Right lobe of liver (tissue), 6 donors: ENCODE measurements around the gene LUZP1. TPM values are rescaled to one million over a fixed set of nuclear protein-coding genes. Genes with fewer than 3 reads are reported as not detected.

ENCODE experiments used
- ATAC-seq, 4 donors: fragments of 200-7000 bp; cut with Tn5 transposase; one replicate each; pipeline ENCODE4 v1.9.1; 2020; ENCODE audit warnings: mild to moderate bottlenecking in 4 of 4, moderate library complexity in 4 of 4
- DNase-seq, 3 donors: peaks; one replicate each; pipeline ENCODE4 v3.0.0-alpha.2; 2020
- H3K27ac ChIP-seq, 3 donors: fragments of 200-600 bp; one replicate each; pipeline ENCODE4 v1.8.0; 2022
- H3K27me3 ChIP-seq, 2 donors: fragments of 200-600 bp; one replicate each; pipeline ENCODE4 v1.8.0; 2022
- H3K36me3 ChIP-seq, 4 donors: fragments of 200-600 bp; sonication (generic) in 1 of 4; one replicate each; pipeline versions ENCODE4 v1.5.1 to v1.8.0; 2017 to 2022; ENCODE audit warnings: control low read depth in 1 of 4
- H3K4me1 ChIP-seq, 4 donors: fragments of 200-600 bp; sonication (generic) in 1 of 4; one replicate each; pipeline versions ENCODE4 v1.5.1 to v1.8.0; 2017 to 2022; ENCODE audit warnings: control low read depth in 1 of 4
- H3K4me3 ChIP-seq, 3 donors: fragments of 200-600 bp; one replicate each; pipeline ENCODE4 v1.8.0; 2022
- H3K9me3 ChIP-seq, 4 donors: fragments of 200-600 bp; sonication (generic) in 1 of 4; one replicate each; pipeline versions ENCODE4 v1.5.1 to v1.8.0; 2017 to 2022; ENCODE audit warnings: control low read depth in 1 of 4
- POLR2A ChIP-seq: fragments of 450-650 bp; IDR thresholded peaks from one replicate; pipeline ENCODE4 v1.6.1; 2017; ENCODE audit warnings: antibody characterized with exemption, mild to moderate bottlenecking
- whole genome bisulfite sequencing: methylation state at CpG from one replicate; pipeline ENCODE4 v1.1.6; 2018; ENCODE audit warnings: low coverage, low lambda C conversion rate; ENCODE audit not compliant: insufficient coverage; ENCODE audit errors: missing lambda C conversion rate; 5-methylcytosine and 5-hydroxymethylcytosine counted together
- intact Hi-C, 2 donors: fragments of 100-400 bp; cut with DNase I; formaldehyde crosslinking; loops; one replicate each; pipeline versions ENCODE4 v1.11.2 to v1.14.1; 2022
- total RNA-seq, 6 experiments: library from RNA; depleted of rRNA in 2 of 6; stranded (reverse); fragments of >200 nt in 2 of 6; fragmentation: NEBNext Ultra II Directional in 3 of 6; extraction: Animal tissue kit (Norgen Biotek cat#: 25700) in 3 of 6; gene quantifications; one replicate each; pipeline versions ENCODE4 v1.1.0 to v1.2.4, GENCODE V29; 2016 to 2023
- TF ChIP-seq, protein P1 (sequence below), 4 donors: fragments of 200-600 bp in 3 of 4; fragments of 450-650 bp in 1 of 4; IDR thresholded peaks; one replicate each; pipeline versions ENCODE4 v1.5.1 to v1.8.0; 2016 to 2022; ENCODE audit warnings: antibody characterized with exemption in 4 of 4, mild to moderate bottlenecking in 2 of 4
- donor health status: DM: no; HTN: yes; CAD: no.
- donor health status: DM: no; HTN: no; CAD: no.
- donor health status: DM: no; HTN: no; CAD: no.
- donor health status: DM: no; HTN: yes; CAD: no.
- donor health status: DM: no; HTN: yes; CAD: no.

LUZP1 gene
- total RNA-seq, 6 experiments from 2014 or later, result 4.1 to 8.0 (median 6.1) TPM

DNA sequence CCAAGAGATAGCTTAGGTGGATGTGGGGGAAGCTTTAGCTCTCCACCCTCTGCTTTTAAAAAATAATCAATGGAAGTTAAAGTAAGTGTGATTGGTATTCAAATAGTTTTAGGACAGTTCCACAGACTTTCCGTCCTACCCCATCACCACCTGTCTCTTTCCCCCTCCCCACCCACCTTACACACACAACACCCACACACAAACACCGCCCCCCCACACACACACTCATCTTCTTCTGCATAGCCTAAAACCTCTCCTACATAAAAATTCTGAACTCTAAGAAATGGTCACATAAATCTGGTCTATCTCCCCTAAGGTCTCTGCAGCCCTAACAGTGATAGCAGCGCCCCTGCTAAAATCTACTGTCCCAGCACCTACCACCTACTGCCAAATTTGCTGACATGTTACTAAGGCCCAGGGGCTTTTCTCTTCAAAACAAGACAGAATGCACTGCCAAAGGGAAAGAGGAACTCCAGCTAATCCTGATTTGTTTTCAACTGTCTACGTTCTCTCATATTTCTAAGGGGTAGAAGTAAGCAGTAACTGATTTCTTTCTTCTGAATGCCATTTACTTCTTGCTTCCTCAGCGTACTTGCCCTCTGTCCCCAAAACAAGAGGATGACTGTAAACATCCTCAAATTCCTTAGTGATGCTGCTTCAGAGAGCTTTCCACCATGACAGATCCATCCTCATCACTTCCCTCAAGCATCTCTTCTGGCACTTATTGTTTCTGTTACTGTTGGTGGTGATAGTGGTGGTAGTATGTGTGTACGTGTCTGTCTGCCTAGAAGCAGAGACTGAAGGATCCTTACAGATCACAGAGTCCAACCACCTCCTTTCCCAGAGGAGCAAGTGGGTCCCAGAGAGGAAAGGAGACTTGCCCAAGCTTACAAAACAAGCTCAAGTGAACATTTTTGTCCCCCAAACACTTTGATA lies 56.8 kb downstream of the LUZP1 start:
- ATAC-seq (peak in 2 of 4 donors; percentile 19 to 25), DNase-seq (no peak)
- H3K27ac ChIP-seq, result no peak overlapping the region
- H3K4me1 ChIP-seq, result peaks cover 0 to 12% (median 2%) of the 10 kb centered on the region in 4 donors
- no peaks in the 10 kb centered on the region for H3K27me3 ChIP-seq
- no peaks in the 10 kb centered on the region for H3K36me3 ChIP-seq
- H3K9me3 ChIP-seq, result no peaks in the 10 kb centered on the region
- intact Hi-C loops, result no loop called here
- 71% methylated on average over 6 of the region's 6 CpGs for WGBS
- no peak overlapping the region for H3K4me3 ChIP-seq
- TF ChIP-seq POLR2A, result no peak
- TF ChIP-seq, protein P1, sequence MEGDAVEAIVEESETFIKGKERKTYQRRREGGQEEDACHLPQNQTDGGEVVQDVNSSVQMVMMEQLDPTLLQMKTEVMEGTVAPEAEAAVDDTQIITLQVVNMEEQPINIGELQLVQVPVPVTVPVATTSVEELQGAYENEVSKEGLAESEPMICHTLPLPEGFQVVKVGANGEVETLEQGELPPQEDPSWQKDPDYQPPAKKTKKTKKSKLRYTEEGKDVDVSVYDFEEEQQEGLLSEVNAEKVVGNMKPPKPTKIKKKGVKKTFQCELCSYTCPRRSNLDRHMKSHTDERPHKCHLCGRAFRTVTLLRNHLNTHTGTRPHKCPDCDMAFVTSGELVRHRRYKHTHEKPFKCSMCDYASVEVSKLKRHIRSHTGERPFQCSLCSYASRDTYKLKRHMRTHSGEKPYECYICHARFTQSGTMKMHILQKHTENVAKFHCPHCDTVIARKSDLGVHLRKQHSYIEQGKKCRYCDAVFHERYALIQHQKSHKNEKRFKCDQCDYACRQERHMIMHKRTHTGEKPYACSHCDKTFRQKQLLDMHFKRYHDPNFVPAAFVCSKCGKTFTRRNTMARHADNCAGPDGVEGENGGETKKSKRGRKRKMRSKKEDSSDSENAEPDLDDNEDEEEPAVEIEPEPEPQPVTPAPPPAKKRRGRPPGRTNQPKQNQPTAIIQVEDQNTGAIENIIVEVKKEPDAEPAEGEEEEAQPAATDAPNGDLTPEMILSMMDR (IDR thresholded peaks at IDR 0.05), result no peak

DNA sequence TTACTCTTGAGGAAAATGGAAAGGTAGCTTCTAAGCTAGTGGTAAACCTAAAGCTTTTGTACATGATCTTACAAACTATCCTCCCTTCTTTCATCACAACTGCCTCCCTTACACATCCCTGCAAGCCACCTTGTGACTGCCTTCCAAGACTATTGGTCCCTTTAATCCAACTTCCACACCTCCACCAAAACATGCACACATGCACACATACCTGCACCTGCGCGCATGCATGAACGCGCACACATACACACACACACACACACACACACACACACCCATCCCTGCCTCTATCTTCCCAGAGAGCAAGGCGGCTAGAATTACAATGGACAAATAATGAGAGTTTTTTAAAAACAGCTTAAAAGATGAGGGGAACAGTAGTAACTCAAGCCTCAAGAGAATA lies 58.3 kb downstream of the LUZP1 start:
- DNase-seq (no peak), ATAC-seq (no peak)
- Histone ChIP-seq H3K4me3 (no peak overlapping the region), H3K27me3 (no peaks in the 10 kb centered on the region), H3K9me3 (no peaks in the 10 kb centered on the region), H3K27ac (no peak overlapping the region), H3K36me3 (no peaks in the 10 kb centered on the region), H3K4me1 (peaks cover 0 to 8% (median 2%) of the 10 kb centered on the region in 4 donors)
- TF ChIP-seq POLR2A, result no peak
- TF ChIP-seq, protein P1 (IDR thresholded peaks at IDR 0.05), result no peak
- intact Hi-C loops, result no loop called here
- WGBS, result 92% methylated on average over 5 of the region's 5 CpGs

DNA sequence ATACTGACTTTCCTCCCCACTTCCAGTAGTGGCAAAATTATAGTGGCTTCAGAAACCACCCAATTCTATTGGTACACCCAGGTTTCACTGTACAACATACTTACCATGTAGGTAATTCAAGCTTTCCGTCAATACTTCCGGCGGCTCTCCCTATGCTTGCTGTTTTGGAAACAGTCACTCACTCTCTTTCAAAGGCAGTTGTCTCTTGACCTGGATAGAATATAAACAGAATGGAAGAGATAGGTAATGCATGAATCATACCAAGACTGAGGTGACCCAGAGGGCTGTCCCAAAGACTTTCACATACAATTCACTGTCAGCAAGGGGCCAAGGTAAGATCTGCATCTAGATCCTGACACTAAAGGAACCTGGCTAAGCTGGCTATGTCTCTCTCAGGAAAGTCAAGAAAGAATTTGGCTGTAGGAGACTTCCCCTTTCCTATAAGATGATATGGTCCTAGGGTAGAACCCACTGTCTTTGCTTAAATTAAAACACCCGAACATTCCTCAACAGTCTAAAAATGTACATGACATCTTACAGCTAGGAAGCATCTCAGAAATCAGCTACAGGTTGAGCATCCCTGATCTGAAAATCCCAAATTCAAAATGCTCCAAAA lies 59.6 kb downstream of the LUZP1 start:
- Histone ChIP-seq H3K36me3 (no peaks in the 10 kb centered on the region), H3K9me3 (no peaks in the 10 kb centered on the region), H3K27ac (no peak overlapping the region), H3K27me3 (no peaks in the 10 kb centered on the region), H3K4me1 (no peaks in the 10 kb centered on the region), H3K4me3 (no peak overlapping the region)
- 68% methylated on average over 4 of the region's 4 CpGs for WGBS
- intact Hi-C loops, result no loop called here
- ATAC-seq (no peak), DNase-seq (no peak)
- no peak for TF ChIP-seq POLR2A
- TF ChIP-seq, protein P1 (IDR thresholded peaks at IDR 0.05), result no peak

DNA sequence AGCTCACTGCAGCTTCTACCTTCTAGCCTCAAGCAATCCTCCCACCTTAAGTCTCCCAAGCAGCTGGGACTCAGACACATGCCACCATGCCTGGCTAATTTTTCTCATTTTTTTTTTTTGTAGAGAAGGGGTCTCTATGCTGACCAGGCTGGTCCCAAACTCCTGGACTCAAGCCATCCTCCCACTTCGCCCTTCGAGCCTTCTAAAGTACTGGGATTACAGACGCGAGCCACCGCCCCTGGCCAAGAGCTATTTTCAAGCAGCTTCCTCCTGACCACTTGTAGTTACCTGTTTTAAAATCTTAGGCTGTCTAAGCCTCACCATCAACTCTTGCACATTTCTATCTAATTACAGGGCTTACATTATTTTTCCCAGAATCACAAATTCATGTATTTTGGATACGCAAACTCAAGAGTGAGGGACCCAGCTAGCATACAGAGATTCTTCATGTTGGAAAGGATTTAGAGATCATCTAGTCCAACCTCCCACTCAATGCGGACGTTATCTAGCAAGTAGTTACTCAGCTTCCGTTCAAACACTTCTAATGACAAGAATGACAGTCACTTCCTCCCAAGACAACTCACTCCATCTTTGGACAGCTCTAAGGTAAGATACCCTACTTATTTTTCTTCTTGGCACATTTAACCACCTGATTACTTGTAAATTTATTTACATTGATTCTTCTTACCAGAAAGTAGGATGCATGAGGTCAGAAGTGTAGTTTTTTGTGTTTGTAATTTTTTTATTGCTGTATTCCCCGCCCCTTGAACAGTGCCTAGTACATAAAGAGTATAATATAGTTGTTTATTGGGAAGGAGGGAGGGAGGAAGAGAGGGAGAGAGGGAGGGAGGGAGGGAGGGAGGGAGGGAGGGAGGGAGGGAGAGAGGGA lies 65.4 kb downstream of the LUZP1 start:
- Histone ChIP-seq H3K4me1 (peaks cover 0 to 24% (median 8%) of the 10 kb centered on the region in 4 donors), H3K9me3 (no peaks in the 10 kb centered on the region)
- WGBS, result 51% methylated on average over 9 of the region's 10 CpGs

More for the DNA sequence above, 65.4 kb downstream of the LUZP1 start:
- peak; percentile 30 to 63 (median 52) for ATAC-seq
- H3K27me3 ChIP-seq, result no peaks in the 10 kb centered on the region
- TF ChIP-seq POLR2A, result no peak
- peak overlapping the region in 1 of 3 donors; percentile 48 for H3K27ac ChIP-seq
- no peak for DNase-seq
- H3K36me3 ChIP-seq, result no peaks in the 10 kb centered on the region
- intact Hi-C loops, result no loop called here
- H3K4me3 ChIP-seq, result no peak overlapping the region
